NCI-H2196 treated with DMSO at 0.1 percent for 48 hours (cell line): ENCODE measurements around the gene HEG1.
A peak's percentile ranks its signal among the peaks of the same experiment; 100 is the strongest.

Experiments
- DNase-seq: peaks from one replicate; lab custom pipeline; 2025; ENCODE audit not compliant: unreplicated experiment; lab: John Stamatoyannopoulos, UW

Gene HEG1

GRCh38 chr3:124993466-124993865 lies 62.3 kb downstream of the HEG1 start:
- DNase-seq = no peak

DNA sequence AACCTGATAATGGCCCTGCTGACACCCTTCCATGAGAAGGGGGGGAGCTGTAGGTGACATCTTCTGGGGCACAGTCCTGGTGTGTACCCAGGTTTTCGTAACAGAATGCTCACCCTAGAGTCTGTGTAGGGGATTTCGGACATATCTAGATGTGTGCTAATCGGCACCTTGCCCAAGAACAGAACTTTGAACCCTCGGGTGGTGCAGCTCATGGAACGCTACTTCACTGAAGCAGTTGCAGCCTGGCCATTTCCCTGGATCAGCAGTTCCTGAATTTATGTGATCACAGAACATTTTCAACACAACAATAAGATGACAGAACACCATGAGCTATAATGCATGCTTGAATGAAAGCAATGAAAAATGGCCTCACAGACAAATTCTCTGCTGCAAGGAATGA lies 63.8 kb downstream of the HEG1 start:
- DNase-seq = no peak

DNA sequence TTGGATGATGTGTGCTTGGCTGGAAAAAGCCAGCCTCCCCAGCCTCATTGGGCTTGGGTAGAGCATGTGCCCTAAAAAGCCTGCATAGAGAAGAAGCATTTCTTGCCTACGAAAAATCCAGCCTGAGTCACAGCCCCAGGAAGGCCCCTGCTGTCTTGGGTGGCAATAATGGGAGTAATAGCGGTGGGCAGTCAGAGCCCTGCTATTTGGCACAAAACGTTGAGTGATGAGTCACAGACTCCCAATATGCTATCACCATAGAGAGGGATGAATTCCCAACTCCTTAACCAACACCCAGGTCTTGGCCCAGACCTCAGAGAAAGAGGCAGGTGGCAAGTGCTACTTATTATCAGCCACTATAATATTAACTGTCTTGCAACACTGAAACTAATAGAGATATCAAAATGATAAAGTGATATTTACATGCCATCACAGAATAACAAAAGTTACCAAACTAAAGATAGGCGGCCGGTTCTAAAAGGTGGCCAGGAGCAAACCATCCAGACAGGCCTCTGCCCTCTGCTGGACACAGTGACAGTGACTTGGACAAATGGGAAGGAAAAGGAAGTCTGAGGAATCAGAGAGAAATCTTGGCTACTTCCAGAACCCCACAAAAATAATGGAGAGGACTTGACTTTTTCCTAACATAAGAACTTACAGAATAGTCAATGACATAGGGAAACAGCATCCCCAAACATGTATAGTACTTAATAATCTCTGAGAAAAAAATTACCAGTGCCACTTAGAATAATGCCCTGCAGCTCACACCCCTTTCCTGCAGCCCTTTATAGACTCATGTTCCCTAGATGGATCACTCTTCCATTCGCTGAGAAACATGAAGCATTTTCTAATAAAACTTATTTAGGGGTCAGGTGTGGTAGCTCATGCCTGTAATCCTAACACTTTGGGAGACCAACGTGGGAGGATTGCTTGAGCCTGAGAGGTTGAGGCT lies 69.3 kb downstream of the HEG1 start:
- no peak for DNase-seq

GRCh38 chr3:124985349-124985748 lies 70.4 kb downstream of the HEG1 start:
- no peak for DNase-seq

GRCh38 chr3:124984754-124985153 lies 71.0 kb downstream of the HEG1 start:
- DNase-seq = no peak

DNA sequence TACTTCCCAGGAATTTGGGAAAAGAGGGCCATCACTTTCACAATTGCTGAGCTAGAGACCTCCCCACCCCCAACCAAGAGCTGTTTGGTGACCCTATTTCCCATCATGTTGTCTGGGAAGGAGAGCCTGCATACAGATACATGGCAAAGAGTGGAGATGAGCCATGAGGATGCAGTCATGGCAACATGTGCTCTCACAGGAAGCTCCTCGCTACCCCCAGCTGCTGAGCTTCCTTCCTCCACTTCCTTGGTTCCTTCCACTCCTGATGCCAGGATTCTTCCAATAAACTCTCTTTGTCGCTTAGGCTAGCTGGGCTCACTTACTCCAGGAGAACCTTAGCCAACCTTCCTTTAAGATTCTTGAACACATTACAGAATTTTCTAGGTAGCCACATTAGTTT lies 72.9 kb downstream of the HEG1 start:
- no peak for DNase-seq

DNA sequence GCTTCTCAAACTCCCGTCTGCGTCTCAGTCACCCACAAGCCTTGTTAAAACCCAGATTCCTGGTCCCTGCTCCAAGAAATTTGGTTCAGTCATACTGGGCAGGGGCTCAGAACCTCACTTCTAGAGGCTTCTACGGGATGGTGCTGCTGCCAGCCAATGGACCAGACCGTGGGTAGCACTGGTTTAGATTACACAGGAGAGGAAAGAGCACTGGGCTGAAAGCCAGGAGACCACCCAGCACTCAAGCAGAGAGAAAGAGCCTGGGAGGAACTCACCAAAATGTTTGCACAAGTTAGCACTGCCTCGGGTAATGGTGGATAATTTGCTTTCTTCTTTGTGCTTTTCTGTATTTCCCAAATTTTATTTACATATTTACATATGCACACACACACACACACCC lies 74.3 kb downstream of the HEG1 start:
- DNase-seq = no peak

DNA sequence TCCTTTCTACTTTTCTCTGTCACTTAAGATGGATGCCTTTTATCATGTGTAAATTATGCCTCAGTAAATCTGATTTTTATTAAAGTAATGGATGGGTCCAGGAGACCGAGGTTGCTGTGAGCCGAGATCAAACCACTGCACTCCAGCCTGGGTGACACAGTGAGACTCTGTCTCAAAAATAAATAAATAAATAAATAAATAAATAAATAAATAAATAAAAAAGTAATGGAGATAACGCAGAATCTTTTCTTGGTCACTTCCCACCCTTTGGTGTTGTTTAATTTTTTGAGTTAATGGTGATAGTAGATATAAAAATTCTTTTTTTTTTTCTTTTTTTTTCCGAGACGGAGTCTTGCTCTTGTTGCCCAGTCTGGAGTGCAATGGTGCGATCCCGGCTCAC lies 77.2 kb downstream of the HEG1 start:
- no peak for DNase-seq

GRCh38 chr3:124976383-124976782 lies 79.4 kb downstream of the HEG1 start:
- DNase-seq = no peak

DNA sequence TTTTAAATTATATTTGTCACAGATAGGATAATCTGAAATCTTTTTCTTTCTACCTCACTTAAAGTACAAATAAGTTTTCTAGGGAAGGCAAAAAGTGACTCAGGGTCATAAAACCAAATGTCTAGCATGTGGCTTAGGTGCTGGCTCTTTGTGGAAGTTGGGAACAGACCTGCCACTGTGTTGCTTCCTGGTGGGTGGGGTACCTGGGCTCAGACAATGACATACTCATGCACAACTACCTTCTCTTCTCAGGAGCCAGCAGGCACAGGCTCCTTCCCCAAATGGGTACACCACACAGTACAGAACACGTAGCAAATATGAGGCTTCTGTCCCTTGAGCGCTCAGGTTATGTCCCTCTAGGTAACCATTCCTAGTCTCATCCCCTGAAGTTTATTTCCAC lies 81.1 kb downstream of the HEG1 start:
- DNase-seq = no peak

DNA sequence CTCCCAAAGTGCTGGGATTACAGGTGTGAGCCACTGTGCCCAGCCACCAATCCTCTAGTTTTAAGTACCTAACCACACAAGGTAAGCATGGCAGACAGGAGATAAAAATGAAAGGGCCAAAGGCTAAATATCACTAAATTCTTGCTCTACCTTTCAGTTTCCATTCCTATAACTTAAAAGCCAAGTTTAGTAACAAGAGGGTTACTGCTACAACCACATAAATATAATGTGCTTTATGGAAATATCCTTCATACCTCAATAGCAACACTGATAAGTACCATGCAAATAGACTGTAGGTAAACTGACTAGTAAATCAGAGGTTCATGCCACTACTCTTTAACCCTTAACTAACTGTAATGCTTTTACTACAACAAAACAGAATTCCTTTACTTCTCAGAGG lies 82.5 kb downstream of the HEG1 start:
- DNase-seq = no peak

- DNase-seq = peak; percentile 38
Observed at GRCh38 chr3:124972457-124972856, 83.3 kb downstream of the HEG1 start.

GRCh38 chr3:124969963-124970722 lies 85.7 kb downstream of the HEG1 start:
- no peak for DNase-seq

- no peak for DNase-seq
Observed at GRCh38 chr3:124969190-124969589, 86.6 kb downstream of the HEG1 start.

DNA sequence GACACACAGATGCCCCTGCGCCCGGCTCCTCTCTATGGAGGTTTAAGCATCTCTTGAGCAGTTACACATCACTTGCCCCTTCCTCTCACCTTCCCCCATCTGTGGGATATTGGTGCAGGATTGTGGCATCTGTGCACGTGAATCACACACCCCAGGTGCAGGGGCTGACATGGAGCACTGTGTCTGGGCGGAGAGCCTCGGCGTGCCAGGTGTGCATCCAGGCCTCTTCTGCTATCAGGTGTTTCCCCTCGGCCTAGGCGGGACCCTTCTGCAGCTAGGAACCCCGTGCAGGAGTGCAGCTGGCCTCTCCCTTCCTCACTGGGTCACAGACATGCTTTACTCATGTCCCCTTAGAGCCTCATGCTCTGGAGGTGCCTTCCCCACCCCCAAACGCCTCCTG lies 87.8 kb downstream of the HEG1 start:
- DNase-seq = no peak

GRCh38 chr3:124966521-124967445 lies 89.0 kb downstream of the HEG1 start:
- no peak for DNase-seq

- no peak for DNase-seq
Observed at GRCh38 chr3:124965413-124965812, 90.4 kb downstream of the HEG1 start.

DNA sequence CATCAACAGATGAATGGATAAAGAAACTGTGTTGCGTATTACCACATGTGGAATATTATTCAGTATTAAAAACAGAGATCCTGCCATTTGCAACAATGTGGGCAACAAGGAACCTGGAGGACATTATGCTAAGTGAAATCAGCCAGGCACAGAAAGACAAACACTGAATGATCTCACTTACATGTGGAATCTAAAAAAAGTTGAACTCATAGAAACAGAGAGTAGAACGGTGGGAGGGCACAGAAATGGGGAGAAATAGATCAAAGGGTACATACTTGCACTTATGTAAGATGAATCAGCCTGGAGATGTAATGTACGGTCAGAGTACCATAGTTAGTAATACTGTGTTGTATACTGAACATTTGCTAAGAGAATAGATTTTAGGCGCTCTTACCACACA lies 91.4 kb downstream of the HEG1 start:
- DNase-seq = no peak

- no peak for DNase-seq
Observed at GRCh38 chr3:124963755-124964154, 92.0 kb downstream of the HEG1 start.

GRCh38 chr3:124962403-124962940 lies 93.3 kb downstream of the HEG1 start:
- no peak for DNase-seq

DNA sequence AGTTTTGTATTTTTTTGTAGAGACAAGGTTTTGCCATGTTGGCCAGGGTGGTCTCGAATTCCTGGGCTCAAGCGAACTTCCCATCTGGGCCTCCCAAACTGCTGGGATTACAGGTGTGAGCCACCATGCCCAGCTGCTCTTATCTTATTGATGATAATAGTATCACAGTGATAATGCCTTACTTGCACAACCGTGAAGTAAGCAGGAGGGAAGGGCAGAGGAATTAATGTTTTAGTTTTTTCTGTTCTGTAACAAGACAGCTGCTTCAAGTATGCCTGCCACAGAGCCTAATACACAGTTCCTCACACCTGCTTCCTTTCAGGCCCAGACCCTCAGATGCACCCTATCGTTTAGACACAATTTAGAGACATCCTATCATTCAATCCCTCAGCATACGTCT lies 95.1 kb downstream of the HEG1 start:
- DNase-seq = no peak
